Activated CD4-positive, alpha-beta T cell treated with anti-CD3 and anti-CD28 coated beads, Interleukin-10, Interleukin-2, amounts not matched to agents 100 ng/mL and 50 ng/mL, durations not matched to agents 16 hours and 8 hours (primary cell): ENCODE data around the gene PTBP3.
"Not testable (repeated sequence)": the region's sequence is repeated elsewhere in the genome, so short reads cannot be mapped to it uniquely, and the experiment has no call there.

ENCODE experiments used
- DNase-seq: peaks from one replicate; pipeline ENCODE4 v3.0.0-alpha.2; 2020

Gene PTBP3

DNA sequence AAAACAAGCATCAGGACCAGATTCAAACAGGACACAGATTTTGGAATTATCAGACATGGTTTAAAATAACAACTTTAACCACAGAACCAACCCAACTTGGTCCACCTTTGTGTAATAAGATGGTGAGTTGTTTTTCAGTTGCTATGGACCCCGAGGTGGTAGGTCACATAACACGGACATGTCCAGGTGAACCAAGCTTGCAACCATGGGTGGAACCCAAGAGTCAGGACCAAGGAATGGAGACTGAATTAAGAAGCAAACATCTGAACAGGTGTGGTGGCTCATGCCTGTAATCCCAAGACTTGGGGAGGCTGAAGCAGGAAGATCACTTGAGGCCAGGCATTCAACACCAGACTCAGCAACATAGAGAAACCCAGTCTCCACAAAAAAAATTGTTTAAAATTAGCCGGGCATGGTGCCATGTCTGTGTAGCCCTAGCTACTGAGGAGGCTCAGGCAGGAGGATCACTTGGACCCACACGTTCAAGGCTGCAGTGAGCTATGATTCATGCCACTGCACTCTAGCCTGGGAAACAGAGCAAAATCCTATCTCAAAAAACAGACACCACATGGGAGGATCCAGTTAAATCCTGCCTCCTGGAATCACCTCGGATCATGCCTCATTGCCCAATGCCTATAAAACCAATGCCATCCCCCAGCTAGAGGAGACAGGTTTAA lies 10.6 kb downstream of the PTBP3 start:
- DNase-seq, result no peak

- no peak for DNase-seq
Observed at GRCh38 chr9:112316258-112316943, 17.0 kb downstream of the PTBP3 start.

GRCh38 chr9:112315331-112316257 lies 17.8 kb downstream of the PTBP3 start:
- no peak for DNase-seq

- DNase-seq, result no peak
Observed at GRCh38 chr9:112312139-112312538, 21.3 kb downstream of the PTBP3 start.

DNA sequence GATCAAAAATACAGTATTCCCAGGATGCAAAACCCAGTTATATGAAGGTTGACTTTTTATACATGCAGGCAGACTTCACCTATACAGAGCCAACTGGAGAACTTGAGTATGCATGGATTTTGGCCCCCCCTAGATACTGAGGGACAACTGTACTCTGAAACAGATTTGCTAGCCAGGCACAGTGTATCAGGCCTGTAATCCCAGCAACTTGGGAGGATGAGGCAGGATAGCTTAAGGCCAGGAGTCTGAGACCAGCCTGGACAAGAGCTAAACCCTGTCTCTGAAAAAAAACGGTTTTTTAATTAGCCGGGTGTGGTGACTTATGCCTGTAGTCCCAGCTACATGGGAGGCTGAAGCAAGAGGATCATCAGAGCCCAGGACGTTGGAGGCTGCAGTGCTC lies 21.9 kb downstream of the PTBP3 start:
- no peak for DNase-seq

DNA sequence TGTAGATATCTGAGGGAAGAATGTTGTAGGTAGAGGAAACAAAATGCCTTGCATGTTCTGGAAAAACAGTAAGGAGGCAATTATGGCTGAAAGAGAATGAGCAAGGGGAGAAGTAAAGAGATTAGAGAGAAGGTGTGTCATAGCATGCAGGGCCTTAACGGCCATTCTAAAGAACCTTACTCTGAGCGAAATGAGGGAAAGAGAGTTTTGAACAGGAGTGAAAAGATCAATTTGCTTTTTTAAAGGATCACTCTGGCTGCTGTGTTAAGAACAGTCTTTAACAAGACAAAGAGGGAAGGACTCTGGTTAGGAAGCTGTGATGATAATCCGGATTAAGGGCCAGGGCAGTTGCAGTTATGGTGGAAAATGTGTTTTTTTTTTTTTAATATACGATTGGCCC lies 22.6 kb downstream of the PTBP3 start:
- DNase-seq, result no peak

DNA sequence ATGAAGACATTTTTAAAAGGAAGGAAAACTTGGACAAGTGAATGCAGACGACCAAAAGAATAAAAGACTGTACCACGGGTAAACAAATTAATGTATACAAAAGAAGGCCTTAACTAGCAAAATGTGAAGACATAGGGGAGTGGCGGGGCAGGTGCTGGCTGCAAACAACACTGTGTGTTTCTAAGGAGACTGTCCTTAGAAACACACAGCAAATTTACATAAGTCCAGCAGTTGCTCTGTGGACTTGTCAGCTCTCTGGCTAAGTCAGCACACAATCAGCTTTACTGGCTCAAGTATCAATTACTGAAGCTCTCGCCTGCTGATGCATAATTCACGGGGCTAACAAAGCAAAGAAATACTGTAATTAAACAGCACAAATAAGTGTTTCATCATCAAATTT lies 24.8 kb downstream of the PTBP3 start:
- DNase-seq, result no peak

GRCh38 chr9:112301420-112301819 lies 32.0 kb downstream of the PTBP3 start:
- no peak for DNase-seq

DNA sequence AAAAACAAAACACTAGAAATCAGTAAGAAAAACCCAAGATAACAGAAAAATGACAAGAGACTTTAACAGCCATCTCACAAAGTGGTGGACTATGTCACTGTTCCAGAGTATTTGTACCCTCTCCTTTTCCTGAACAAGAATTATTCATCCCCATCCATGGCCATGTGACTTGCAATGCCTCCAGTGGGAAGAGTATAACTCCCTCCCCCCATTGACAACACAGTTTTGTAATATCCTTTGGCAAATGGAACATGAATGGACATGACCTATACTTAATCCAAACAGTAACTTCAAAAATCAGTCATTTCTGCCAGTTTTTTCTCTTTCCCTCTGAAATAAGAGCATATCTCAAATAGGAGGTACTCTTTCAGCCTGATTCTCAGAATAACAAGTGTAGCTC lies 33.9 kb downstream of the PTBP3 start:
- no peak for DNase-seq

GRCh38 chr9:112296929-112297328 lies 36.5 kb downstream of the PTBP3 start:
- DNase-seq, result no peak

GRCh38 chr9:112295174-112295573 lies 38.2 kb downstream of the PTBP3 start:
- DNase-seq, result no peak

GRCh38 chr9:112288029-112288428 lies 45.4 kb downstream of the PTBP3 start:
- no peak for DNase-seq

DNA sequence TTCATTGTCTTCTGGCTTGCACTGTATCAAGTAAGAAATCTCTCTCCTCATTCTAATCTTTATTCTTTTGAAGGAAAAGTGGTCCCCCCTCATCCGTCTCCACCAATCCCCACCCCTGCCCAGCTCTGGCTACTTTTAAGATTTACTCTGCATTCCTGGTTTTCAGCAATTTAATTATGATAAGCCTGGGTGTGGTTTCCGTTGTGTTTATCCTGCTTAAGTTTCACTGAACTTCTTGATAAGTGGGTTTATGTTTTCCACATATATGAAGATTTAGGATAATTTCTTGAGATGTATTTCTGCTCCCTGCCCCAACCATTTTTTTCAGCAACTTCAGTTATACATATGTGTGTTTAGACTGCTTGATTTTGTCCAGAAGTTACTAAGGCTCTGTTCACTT lies 46.5 kb downstream of the PTBP3 start:
- DNase-seq, result no peak

GRCh38 chr9:112285056-112285455 lies 48.4 kb downstream of the PTBP3 start:
- DNase-seq, result no peak

DNA sequence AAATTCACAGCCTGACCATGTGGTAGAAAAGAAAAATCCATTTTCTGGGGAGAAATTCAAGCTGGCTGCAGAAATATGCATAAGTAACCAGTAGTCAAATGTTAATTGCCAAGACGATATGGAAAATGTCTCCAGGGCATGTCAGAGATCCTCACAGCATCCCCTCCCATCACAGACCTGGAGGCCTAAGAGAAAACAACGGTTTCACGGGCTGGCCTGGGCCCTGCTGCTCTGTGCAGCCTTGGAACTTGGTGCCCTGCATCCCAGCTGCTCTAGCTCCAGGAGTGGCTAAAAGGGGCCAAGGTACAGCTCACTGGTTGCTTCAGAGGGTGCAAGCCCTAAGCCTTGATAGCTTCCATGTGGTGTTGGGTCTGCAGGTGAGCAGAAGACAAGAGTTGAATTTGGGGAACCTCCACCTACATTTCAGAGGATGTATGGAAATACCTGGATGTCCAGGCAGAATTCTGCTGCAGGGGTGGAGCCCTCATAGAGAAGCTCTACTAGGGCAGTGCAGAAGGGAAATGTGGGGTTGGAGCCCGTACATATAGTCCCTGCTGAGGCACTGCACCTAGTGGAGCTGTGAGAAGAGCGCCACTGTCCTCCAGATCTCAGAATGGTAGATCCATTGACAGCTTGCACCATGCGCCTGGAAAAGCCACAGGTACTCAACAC lies 49.7 kb downstream of the PTBP3 start:
- DNase-seq, result no peak

- not testable (repeated sequence) for DNase-seq
Observed at GRCh38 chr9:112282841-112283240, 50.6 kb downstream of the PTBP3 start.

DNA sequence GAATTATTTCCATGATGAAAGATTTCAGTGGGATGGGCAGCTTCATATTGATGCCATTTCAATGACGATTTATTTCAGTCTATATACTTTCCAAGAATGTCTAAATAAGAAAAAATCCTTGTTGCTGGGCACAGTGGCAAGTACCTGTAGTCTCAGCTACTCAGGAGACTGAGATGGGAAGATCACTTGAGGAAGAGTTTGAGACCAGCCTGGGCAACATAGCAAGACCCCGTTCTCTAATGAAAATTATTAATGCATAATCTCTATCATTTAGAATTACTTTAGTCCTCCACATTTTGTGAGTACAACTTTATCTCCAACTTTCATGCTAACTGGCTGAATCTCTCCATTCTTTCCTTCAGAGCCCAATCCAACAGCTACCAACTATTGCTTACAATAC lies 52.5 kb downstream of the PTBP3 start:
- DNase-seq, result no peak

GRCh38 chr9:112279501-112279900 lies 53.9 kb downstream of the PTBP3 start:
- peak; percentile 9 for DNase-seq

GRCh38 chr9:112278152-112278551 lies 55.3 kb downstream of the PTBP3 start:
- no peak for DNase-seq

- no peak for DNase-seq
Observed at GRCh38 chr9:112274600-112274999, 58.8 kb downstream of the PTBP3 start.

DNA sequence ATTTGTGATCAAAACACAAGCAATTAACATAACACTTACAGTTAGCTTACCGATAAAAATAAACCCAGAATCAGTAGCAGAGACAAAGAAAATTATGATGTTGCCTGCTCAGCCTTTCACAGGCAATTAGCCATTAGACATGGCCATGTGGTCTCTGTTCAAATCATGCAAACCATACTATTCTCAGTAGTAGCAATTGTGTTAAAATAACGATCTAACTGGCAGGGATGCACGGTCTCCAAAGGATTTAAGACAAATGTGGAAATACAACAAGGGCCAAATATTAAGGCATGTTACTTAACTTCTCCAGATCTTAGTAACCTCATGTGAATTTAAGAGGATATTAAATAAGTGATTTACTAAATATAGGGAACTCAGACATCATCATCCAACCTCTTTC lies 59.5 kb downstream of the PTBP3 start:
- DNase-seq, result no peak

GRCh38 chr9:112271466-112272098 lies 61.8 kb downstream of the PTBP3 start:
- no peak for DNase-seq

GRCh38 chr9:112268413-112268812 lies 65.0 kb downstream of the PTBP3 start:
- DNase-seq, result no peak
